GM19023 (cell line): ENCODE data around the gene MIDN.

Source experiments
- ATAC-seq: cut with Tn5 transposase; IDR thresholded peaks from one replicate; pipeline ENCODE4 v1.9.1; 2021; ENCODE audit warnings: mild to moderate bottlenecking, moderate library complexity; ENCODE audit not compliant: unreplicated experiment

MIDN gene

DNA sequence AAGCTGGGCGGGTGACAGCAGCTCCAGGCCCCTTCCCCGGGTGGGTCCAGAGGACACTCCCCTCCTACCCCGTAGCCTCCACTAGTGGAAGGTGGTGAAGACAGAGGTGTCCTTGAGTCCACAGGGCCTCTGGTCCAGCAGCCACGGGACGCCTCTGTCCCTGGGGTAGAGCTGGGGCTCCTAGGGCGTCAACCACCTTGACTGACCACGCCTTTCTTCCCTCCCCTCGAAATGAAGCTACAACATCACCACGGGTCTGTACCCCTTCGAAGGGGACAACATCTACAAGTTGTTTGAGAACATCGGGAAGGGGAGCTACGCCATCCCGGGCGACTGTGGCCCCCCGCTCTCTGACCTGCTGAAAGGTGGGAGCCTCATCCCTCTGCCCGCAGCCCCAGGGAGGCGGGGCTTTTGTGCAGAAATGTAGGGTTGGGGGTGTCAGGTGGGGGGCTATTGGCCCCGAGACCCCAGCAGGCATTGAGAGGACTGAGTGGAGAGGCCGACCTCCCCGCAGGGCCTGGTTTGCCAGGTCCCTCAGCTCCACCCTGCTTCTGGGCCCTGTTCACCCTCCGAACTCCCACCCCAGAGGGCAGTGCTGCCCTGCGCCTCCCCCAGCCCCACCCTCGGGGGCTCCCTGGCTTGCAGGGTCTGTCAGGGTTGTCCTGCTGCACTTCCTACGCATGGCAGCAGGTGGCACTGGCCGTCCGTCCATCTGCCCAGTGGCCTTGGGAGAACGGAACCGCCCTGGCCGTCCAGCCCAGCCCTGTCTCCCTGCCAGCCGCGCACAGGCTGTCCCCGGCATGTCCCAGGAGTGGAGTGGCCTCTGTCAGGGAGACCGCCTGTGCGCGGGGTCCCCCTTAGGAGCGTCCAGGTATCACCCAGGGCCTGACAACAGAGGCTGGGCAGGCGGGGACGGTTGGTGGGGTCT is 27.1 kb upstream of the MIDN start:
- ATAC-seq = no peak

DNA sequence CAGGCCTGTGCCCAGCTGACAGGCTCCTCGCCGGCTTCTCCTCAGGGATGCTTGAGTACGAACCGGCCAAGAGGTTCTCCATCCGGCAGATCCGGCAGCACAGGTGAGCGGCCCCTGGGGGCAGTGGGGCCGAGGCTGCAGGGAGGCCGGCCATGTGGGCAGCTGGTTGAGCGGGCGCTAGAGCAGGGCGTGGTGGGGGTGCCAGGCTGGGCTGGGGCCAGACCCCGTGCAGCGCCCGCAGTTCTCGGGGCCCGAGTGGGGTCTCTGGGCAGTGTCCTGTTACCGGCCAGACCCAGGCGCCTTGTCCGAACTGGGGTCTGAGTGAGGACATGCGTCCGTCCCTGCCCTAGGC is 26.5 kb upstream of the MIDN start:
- no peak for ATAC-seq

DNA sequence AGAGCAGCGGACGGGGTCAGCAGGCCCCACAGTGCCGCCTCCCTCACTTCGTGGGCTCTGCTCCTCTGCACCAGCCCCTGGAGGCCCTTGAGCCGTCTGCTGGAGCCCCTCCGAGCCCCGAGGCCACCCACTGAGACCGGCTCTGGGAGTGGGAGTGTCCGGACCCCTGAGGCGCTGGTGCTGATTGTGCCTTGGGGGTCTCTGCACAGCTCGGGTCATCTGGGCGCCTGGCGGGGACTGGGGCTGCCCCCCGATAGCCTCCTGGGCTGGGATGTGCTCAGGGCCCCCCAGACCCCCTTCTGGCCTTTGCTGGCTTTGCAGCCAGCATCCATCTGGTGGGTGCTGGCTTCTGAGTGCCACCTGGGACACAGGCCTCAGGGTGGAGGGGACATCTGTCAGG is 26.0 kb upstream of the MIDN start:
- ATAC-seq = no peak

DNA sequence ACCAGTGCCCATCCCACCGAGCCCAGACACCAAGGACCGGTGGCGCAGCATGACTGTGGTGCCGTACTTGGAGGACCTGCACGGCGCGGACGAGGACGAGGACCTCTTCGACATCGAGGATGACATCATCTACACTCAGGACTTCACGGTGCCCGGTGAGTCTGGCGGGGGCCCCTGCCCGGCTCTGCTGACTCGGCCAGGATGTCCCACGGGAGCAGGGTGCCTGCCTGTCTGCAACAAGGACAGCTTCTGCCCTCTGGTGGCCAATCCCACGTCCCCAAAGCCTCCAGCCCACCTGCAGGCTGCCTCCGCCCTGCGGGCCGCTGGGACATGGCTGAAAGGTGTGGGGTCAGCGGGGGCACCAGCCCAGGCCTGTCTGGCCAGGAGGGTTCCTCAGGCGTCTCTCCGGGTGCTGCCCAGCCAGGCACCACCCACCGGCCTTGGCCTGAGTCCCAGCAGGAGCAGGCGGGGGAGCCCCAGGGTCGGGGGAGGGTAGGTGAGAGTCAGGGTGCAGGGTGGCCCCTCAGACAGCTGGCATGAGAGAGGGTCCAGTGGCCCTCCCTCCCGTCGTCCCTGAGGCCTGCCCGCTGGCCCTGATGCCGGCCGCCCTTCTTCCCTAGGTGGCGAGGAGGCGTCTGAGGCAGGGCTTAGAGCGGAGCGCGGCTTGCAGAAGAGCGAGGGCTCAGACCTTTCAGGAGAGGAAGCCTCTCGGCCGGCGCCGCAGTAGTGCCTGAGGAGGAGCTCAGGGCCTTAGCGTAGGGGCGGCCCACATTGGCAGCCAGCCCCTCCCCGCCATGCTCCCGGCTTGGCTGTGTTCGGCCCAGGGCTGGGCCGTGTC is 25.1 kb upstream of the MIDN start:
- ATAC-seq = no peak

DNA sequence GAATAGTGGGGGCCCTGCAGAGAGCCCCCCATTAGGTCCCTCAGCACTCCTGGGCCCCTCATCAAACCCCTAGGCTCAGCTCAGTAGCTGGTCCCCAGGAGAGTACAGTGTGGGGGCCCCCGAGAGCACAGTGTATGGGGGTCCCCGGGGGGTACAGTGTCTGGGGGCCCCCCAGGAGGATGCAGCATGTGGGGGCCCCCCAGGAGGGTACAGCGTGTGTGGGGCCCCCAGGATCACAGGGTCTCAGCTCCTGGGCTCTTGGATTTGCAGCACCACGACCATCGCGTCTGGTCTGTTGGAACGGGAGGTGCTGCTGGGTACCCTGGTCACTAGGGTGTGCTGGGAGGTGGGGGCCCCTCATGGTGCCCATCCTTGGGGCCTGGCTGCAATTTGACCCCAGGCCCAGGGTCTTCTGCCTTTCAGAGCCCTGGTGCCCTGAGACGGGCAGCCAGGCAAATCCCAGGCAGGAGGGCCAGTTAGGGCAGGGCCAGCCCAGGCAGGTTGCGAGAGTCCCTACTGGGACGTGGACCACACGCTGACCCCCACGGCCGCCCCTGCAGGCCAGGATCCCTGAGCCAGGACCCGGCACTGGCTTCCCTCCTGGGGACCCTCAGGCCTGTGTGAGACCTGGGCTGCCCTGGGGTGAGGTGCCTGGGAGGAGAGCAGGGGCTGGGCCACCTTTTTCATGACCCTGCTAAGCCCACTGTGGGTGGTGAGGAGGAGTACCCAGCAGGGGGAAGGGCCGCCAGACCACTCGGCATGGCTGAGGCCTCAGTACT is 24.1 kb upstream of the MIDN start:
- ATAC-seq = no peak

DNA sequence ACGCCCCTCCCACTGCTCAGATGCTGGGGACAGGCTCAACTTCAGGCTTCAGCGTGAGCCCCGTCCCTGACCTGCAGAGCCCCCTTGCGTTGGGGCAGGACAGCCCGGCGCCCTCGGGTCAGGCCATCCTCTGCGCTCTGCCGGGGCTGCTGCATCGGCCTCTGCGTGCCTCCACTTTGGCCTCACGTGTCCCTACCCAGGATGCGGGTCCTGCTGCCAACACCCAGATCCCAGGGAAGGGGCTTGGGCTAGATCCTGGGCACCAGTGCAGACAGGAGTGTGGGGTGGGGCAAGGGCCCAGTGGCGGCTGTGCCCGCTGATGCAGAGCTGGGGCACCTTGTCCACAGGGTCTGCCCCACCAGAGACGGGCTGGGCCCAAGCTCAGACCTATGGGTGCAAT is 23.5 kb upstream of the MIDN start:
- no peak for ATAC-seq

DNA sequence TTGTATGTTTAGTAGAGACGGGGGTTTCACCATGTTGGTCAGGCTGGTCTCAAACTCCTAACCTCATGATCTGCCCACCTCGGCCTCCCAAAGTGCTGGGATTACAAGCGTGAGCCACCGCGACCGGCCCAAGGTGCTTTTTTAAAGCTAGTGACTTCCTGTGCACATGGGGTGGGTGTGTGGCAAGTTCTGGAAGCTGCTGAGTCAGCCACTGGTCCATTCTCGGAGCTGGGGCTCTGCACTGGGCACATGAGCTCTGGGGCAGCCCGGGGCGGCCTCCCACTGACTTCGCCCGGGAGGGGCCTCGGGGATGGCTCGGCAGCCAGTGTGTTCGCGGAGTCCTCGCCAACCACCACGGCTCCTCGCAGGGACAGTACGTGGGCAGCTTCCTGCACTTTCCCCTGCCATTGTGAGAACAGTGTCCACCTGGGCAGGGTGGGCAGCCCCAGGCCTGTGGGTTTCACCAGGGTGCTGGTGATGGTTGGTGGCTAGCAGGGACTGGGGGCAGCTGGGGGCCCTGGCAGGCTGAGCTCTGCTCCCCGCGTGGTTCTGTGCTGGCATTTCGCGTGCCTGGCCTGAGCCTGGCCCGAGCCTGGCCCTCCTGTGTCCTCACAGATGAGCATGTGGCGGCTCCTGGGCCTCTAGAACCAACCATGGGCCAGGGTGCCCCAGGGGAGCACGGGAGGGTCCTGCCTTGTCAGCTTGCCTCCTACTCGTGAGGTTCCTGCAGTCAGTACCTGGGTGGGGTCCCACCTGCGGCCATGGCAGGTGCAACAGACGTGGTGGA is 22.8 kb upstream of the MIDN start:
- ATAC-seq = no peak

DNA sequence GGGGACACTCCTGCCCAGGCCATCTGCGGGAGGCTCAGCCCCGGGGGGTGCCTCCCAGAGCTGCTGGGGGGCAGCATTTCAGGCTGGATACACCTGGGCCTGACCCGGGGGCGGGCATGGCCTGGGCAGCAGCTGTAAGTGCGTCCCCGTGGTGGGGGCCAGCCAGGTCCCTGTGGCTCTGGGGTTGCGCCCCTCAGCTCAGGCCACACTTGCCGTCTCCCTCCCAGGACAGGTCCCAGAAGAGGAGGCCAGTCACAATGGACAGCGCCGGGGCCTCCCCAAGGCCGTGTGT is 22.2 kb upstream of the MIDN start:
- no peak for ATAC-seq

DNA sequence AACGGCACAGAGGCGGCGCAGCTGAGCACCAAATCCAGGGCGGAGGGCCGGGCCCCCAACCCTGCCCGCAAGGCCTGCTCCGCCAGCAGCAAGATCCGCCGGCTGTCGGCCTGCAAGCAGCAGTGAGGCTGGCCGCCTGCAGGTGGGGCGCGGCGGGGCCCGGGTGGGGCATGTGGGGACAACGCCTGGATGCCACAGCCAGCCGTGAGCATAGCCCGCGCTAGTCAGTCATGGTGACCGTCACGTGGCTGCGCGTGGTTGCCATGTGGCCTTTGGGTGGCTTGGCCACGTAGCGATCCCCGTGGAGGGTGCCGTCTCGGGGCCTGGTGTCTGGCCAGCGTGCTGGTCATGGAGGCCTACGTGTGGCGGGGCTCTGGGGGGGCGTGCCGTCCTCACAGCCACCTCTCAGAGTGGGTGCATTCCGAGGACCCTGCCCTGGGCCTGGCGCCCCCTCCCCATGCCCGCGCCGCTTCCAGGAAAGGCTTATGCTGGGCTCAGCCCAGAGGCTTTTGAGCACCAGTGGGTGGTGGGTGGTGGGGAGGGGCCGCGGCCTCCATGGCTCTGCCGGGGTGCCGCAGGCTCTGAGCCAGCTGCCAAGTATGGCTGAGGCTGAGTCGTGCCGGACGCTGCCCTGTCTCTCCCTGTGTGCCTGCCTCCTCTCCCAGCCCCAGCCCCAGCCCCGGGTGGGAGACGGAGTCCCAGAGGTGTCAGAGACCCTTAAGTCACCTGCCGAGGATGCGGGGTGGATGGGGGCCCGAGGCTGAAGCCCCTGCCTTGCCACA is 21.7 kb upstream of the MIDN start:
- ATAC-seq = no peak

DNA sequence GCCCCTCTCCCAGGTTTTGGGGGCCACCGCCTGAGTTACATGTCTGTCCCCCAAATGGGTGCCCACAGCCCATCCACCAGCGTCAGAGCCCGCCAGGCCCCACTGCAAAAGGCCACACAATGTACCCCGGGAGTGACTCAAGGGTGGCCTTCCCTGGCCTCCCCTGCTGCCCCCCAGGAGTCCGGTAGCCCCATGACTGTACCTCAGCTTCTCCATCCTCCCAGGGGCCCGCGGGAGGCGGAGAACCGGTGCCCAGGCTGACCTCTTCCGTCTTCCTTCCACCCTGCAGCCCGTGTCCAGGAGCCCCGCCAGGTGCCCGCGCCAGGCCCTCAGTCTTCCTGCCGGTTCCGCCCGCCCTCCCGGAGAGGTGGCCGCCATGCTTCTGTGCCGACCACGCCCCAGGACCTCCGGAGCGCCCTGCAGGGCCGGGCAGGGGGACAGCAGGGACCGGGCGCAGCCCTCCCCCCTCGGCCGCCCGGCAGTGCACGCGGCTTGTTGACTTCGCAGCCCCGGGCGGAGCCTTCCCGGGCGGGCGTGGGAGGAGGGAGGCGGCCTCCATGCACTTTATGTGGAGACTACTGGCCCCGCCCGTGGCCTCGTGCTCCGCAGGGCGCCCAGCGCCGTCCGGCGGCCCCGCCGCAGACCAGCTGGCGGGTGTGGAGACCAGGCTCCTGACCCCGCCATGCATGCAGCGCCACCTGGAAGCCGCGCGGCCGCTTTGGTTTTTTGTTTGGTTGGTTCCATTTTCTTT is 20.9 kb upstream of the MIDN start:
- no peak for ATAC-seq

DNA sequence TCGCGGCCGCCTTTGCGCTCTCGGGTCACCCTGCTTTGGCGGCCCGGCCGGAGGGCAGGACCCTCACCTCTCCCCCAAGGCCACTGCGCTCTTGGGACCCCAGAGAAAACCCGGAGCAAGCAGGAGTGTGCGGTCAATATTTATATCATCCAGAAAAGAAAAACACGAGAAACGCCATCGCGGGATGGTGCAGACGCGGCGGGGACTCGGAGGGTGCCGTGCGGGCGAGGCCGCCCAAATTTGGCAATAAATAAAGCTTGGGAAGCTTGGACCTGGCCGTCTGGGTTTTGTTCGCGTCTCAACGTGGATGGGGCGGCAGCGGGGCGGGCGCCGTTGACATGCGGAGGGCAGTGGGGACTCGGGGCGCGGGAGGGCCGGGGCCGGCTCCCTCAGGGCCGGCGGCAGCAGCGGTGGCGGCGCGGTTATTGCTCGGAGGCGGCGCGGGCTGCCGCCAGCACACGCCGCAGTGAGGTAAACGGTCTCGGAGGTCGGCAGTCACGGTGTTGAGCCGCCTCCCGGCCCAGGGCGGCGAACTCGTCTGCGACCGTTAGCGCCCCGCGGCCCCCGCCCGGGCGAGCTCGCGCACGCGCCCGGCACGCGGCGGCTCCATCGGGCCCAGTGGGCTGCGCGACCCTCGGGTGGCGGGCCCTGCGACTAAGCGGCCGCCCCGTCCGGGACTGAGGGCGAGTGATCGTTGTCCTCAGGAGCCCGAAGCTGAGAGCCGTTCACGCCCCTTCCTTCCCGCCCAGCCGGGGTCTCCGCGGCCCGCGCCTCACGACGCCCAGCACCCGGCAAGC is 20.0 kb upstream of the MIDN start:
- ATAC-seq = no peak

DNA sequence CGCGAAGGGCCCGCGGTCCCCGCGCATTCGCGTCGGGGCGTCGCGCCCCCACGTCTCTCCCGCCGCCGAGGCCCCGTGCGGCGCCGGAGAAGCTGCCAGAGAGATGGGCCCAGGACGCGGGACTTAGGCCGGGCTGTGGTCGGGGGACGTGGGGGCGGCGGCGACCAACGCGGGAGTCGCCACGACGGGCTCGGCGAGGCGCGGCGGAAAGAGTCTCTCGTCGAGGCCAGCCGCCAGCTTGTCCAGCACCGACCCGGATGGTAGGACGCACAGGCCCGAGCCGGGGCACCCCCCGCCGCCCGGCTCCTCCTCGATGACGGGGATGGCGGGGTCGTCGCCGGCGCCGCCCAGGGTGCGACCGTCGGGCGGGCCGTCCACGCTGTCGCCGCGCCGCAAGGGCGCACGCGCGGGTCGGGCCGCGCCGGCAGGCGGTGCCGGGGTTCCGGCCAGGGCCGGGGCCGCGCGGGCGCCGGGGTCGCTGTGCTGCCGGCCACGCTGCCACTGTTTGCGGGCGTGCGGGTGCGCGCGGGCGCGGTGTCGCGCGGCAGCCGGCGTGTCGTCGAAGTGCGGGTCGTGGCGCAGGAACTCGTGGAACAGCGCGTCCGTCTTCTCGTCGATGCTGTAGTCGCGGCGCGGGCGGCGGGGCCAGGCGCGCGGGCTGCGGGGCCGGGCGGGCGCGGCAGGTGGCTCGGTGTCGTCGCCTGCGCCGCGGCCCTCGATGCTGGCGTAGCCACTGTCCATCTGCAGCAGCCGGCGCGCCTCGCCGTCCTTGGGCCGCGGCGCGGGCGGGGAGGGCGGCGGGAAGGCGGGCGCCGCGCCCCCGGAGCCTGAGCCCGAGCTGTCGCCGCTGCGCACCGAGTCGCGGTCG is 19.1 kb upstream of the MIDN start:
- no peak for ATAC-seq

DNA sequence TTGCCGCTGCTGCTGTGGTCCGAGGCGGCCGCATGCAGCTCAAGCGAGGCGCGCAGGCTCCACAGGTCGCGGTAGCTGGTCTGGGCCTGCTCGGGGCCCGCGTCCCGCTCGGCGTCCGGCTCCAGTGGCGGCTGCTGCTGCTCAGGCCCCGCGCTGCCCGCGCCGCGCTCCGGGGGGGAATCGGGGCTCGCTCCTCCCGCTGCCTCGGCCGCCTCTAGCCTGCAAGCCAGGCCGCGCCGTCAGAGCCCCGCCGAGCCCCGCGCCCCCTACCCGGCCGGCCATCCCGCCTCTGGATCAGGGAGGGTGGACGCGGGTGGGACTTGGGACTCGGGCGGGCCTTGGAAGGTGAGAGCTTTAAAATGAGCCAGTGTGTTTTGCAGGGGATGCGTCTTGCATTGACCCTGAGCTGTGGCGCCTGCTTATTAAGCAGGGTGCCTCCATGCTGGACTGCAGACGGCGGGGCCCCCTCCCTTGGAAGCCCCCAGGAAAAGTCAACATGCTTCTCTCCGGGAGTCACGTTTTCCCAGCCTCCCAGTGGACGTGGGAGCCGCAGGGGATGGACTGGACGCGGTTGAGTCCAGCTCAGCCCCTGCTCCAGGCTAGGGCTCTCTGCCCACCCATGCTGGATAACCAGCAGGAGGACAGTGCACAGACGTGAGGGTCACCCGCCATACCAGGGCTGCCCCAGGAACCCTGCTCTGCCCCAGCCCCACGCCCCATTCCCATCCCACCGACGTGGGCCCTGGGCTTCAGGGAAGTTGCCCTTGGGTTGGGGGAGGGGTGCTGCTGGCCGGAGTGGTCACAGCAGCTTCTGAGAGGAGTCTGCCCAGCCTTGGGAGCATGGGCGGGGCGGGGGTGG is 18.2 kb upstream of the MIDN start:
- ATAC-seq = no peak

DNA sequence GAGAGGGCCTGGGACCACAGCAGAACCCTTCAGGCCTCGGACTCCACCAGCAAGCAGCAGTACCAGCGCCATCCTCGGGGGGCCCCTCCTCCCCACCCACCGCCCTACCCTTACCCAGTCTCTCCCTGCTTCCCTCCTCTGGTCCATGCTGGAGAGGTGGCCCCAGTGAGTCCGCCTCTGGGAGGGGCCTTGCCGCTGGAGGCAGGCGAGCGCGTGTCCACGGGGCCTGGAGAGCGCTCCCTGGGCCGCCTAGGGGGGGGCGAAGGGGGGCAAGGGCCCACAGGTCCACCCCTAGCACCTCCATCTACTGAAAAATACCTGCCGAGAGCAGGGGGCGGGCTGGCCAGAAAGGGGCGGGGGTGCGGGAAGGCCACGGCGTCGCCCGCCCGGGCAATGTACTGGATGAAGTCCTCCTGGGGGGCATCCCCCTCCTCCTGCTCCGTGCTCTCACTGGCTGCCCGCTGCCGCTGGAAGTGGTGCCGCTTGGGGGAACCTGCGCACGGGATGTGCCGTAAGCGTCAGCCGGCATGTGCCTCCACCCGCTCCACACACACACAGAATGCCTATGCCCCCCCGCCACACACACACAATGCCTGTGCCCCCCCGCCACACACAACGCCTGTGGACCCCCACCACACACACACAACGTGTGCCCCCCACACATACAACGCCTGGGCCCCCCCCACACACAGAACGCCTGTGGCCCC is 17.4 kb upstream of the MIDN start:
- no peak for ATAC-seq

DNA sequence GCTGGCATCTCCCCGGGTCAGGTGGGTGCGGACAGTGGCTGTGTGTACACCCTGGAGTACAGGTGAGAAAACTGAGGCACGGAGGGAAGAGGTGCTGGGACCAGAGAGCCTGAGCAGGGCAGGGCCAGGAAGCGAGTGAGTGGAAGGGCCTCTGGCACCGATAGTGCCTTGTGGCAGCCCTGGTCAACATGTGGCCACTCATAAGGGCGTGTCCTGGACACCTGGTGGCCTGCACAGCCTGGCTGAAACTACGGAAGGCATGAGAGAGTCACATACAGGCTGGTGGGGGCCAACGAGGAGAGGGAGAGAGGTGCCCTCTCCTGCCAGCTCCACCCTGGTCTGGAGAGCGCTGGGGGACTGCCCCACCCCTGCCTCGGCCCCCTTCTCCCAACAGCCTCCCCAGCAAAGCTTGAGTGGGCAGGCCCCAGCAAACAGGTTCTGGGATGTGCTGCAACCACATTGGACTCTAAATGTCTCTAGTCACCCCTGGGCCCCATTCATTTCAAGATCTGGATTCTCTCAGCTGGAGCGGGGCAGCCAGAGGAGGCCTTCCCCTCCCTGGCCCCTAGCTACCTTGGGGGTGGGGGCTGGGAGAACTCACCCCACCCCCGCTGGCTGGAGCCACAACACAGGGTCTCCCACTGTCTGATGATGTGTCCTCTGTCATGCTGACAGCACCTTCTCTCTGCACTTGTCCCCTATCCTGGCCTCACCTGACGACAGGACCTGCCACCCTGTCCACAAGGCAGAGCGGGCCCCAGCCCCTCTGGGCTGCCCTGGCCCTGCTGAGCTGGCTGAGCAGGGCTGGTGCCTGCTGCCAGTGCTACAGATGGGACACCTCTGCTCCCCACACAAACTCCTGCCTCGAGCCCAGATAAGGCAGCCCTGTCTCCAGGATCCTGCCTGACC is 16.4 kb upstream of the MIDN start:
- ATAC-seq = no peak
